COR-L47 (cell line): ENCODE data around the gene NKX1-1.
"Not testable (repeated sequence)": the region's sequence is repeated elsewhere in the genome, so short reads cannot be mapped to it uniquely, and the experiment has no call there.

Experiments
- DNase-seq: peaks from one replicate; lab custom pipeline; 2025; lab: John Stamatoyannopoulos, UW

Gene NKX1-1

GRCh38 chr4:1404573-1405253 is 1.5 kb downstream of the NKX1-1 start:
- no peak for DNase-seq

GRCh38 chr4:1403591-1404572 is 2.4 kb downstream of the NKX1-1 start:
- DNase-seq, result no peak

GRCh38 chr4:1403177-1403583 is 3.1 kb downstream of the NKX1-1 start:
- DNase-seq, result no peak

- no peak for DNase-seq
These were observed 3.6 kb downstream of the NKX1-1 start for GRCh38 chr4:1402516-1403091.

- no peak for DNase-seq
These were observed 4.2 kb downstream of the NKX1-1 start for GRCh38 chr4:1402021-1402515.

GRCh38 chr4:1401409-1402020 is 4.7 kb downstream of the NKX1-1 start:
- no peak for DNase-seq

- no peak for DNase-seq
These were observed 5.3 kb downstream of the NKX1-1 start for GRCh38 chr4:1400831-1401408.

GRCh38 chr4:1400191-1400805 is 5.9 kb downstream of the NKX1-1 start:
- DNase-seq, result no peak

- DNase-seq, result no peak
These were observed 6.6 kb downstream of the NKX1-1 start for GRCh38 chr4:1399508-1400190.

- no peak for DNase-seq
These were observed 7.3 kb downstream of the NKX1-1 start for GRCh38 chr4:1398681-1399507.

GRCh38 chr4:1396806-1397455 is 9.3 kb downstream of the NKX1-1 start:
- DNase-seq, result no peak

- DNase-seq, result no peak
These were observed 10.1 kb downstream of the NKX1-1 start for GRCh38 chr4:1395941-1396805.

- not testable (repeated sequence) for DNase-seq
These were observed 10.8 kb downstream of the NKX1-1 start for GRCh38 chr4:1395389-1395820.

- DNase-seq, result not testable (repeated sequence)
These were observed 11.5 kb downstream of the NKX1-1 start for GRCh38 chr4:1394554-1395388.

- no peak for DNase-seq
These were observed 12.4 kb downstream of the NKX1-1 start for GRCh38 chr4:1393866-1394265.

- DNase-seq, result not testable (repeated sequence)
These were observed 12.9 kb downstream of the NKX1-1 start for GRCh38 chr4:1393363-1393762.
